LoVo (cell line): Measurements from ENCODE around the gene ATXN1L.
"Not testable (repeated sequence)": the region's sequence is repeated elsewhere in the genome, so short reads cannot be mapped to it uniquely, and the experiment has no call there.

Experiments
- DNase-seq: peaks from one replicate; pipeline ENCODE4 v3.0.0-alpha.2; 2016; ENCODE audit warnings: low spot score

Gene ATXN1L

GRCh38 chr16:71845639-71846430 lies at the start of gene ATXN1L:
Gene ATXN1L, plus strand, starts transcription at chr16:71845976. Its CDS starts 3,765 bp downstream, at chr16:71849741.
- DNase-seq: peak; percentile 91

GRCh38 chr16:71796501-71797097 lies 49.2 kb upstream of the ATXN1L start:
- DNase-seq: no peak

GRCh38 chr16:71803305-71803690 lies 42.5 kb upstream of the ATXN1L start:
- no peak for DNase-seq

- peak; percentile 28 for DNase-seq
These were observed 37.7 kb upstream of the ATXN1L start for GRCh38 chr16:71807905-71808592.

- peak; percentile 98 for DNase-seq
These were observed 37.0 kb upstream of the ATXN1L start, which contains the start of gene AP1G1 for GRCh38 chr16:71808593-71809459. Gene AP1G1, minus strand, starts transcription at chr16:71808834. Its CDS starts 19,355 bp downstream, at chr16:71789479.

GRCh38 chr16:71810155-71810530 lies 35.6 kb upstream of the ATXN1L start:
- DNase-seq: not testable (repeated sequence)

GRCh38 chr16:71811261-71811803 lies 34.4 kb upstream of the ATXN1L start:
- no peak for DNase-seq

GRCh38 chr16:71817155-71817500 lies 28.6 kb upstream of the ATXN1L start:
- not testable (repeated sequence) for DNase-seq

GRCh38 chr16:71826533-71827017 lies 19.2 kb upstream of the ATXN1L start:
- no peak for DNase-seq

GRCh38 chr16:71830359-71830758 lies 15.4 kb upstream of the ATXN1L start:
- DNase-seq: no peak

GRCh38 chr16:71831698-71832097 lies 14.1 kb upstream of the ATXN1L start:
- DNase-seq: not testable (repeated sequence)

- not testable (repeated sequence) for DNase-seq
These were observed 13.7 kb upstream of the ATXN1L start for GRCh38 chr16:71832112-71832511.

- no peak for DNase-seq
These were observed 11.5 kb upstream of the ATXN1L start for GRCh38 chr16:71834291-71834690.

- no peak for DNase-seq
These were observed 8.6 kb upstream of the ATXN1L start for GRCh38 chr16:71837150-71837549.

- no peak for DNase-seq
These were observed 5.7 kb upstream of the ATXN1L start for GRCh38 chr16:71840052-71840451.

- no peak for DNase-seq
These were observed 2.2 kb upstream of the ATXN1L start for GRCh38 chr16:71843572-71843971.

- DNase-seq: no peak
These were observed 655 bp downstream of the ATXN1L start for GRCh38 chr16:71846431-71846830.

GRCh38 chr16:71847096-71847495 lies 1.3 kb downstream of the ATXN1L start:
- no peak for DNase-seq

- no peak for DNase-seq
These were observed 2.8 kb downstream of the ATXN1L start for GRCh38 chr16:71848622-71849021.

- DNase-seq: no peak
These were observed 6.0 kb downstream of the ATXN1L start for GRCh38 chr16:71851746-71852145.

GRCh38 chr16:71852158-71852557 lies 6.4 kb downstream of the ATXN1L start:
- no peak for DNase-seq

- DNase-seq: no peak
These were observed 6.8 kb downstream of the ATXN1L start for GRCh38 chr16:71852561-71852960.
